ENCODE results near the gene CREBBP.

- TF ChIP-seq CTCF (IDR thresholded peaks at IDR 0.05): no peak
- no peak for TF ChIP-seq POLR2A (IDR thresholded peaks at IDR 0.05)
Observed at GRCh38 chr16:3912373-3912772, 31.9 kb upstream of the CREBBP start.
